NCI-H2029 (cell line): ENCODE measurements around the gene DNAJC6.
"Not testable (repeated sequence)": the region's sequence is repeated elsewhere in the genome, so short reads cannot be mapped to it uniquely, and the experiment has no call there.

Experiments
- DNase-seq: peaks from one replicate; lab custom pipeline; 2025; lab: John Stamatoyannopoulos, UW

DNAJC6 gene

GRCh38 chr1:65309304-65310077, at the start of gene DNAJC6:
Gene DNAJC6 (plus strand): TSS chr1:65309543. CDS start chr1:65309746, 203 bp downstream.
- peak; percentile 90 for DNase-seq

GRCh38 chr1:65259816-65260215, 49.5 kb upstream of the DNAJC6 start:
- DNase-seq: no peak

GRCh38 chr1:65260851-65261473, 48.4 kb upstream of the DNAJC6 start:
- no peak for DNase-seq

- DNase-seq: no peak
Observed at GRCh38 chr1:65263286-65263685, 46.1 kb upstream of the DNAJC6 start.

- peak; percentile 42 for DNase-seq
Observed at GRCh38 chr1:65264197-65264929, 45.0 kb upstream of the DNAJC6 start.

- DNase-seq: no peak
Observed at GRCh38 chr1:65265296-65265650, 44.1 kb upstream of the DNAJC6 start.

- peak; percentile 40 for DNase-seq
Observed at GRCh38 chr1:65265651-65266351, 43.5 kb upstream of the DNAJC6 start.

- DNase-seq: no peak
Observed at GRCh38 chr1:65266476-65266875, 42.9 kb upstream of the DNAJC6 start.

- no peak for DNase-seq
Observed at GRCh38 chr1:65267271-65267670, 42.1 kb upstream of the DNAJC6 start.

GRCh38 chr1:65267683-65268082, 41.7 kb upstream of the DNAJC6 start:
- peak; percentile 19 for DNase-seq

GRCh38 chr1:65269612-65270011, 39.7 kb upstream of the DNAJC6 start:
- DNase-seq: no peak

GRCh38 chr1:65276197-65276939, 33.0 kb upstream of the DNAJC6 start:
- no peak for DNase-seq

- no peak for DNase-seq
Observed at GRCh38 chr1:65277605-65278347, 31.6 kb upstream of the DNAJC6 start.

- DNase-seq: no peak
Observed at GRCh38 chr1:65278376-65279069, 30.8 kb upstream of the DNAJC6 start.

- no peak for DNase-seq
Observed at GRCh38 chr1:65279070-65279779, 30.1 kb upstream of the DNAJC6 start.

GRCh38 chr1:65281846-65282245, 27.5 kb upstream of the DNAJC6 start:
- no peak for DNase-seq

- no peak for DNase-seq
Observed at GRCh38 chr1:65284229-65284628, 25.1 kb upstream of the DNAJC6 start.

- DNase-seq: no peak
Observed at GRCh38 chr1:65289449-65289848, 19.9 kb upstream of the DNAJC6 start.

- not testable (repeated sequence) for DNase-seq
Observed at GRCh38 chr1:65291818-65292217, 17.5 kb upstream of the DNAJC6 start.
